ENCODE data around the gene HPCAL1.
A peak's percentile ranks its signal among the peaks of the same experiment; 100 is the strongest.
"Not testable (repeated sequence)": the region's sequence is repeated elsewhere in the genome, so short reads cannot be mapped to it uniquely, and the experiment has no call there.

HPCAL1 gene

DNA sequence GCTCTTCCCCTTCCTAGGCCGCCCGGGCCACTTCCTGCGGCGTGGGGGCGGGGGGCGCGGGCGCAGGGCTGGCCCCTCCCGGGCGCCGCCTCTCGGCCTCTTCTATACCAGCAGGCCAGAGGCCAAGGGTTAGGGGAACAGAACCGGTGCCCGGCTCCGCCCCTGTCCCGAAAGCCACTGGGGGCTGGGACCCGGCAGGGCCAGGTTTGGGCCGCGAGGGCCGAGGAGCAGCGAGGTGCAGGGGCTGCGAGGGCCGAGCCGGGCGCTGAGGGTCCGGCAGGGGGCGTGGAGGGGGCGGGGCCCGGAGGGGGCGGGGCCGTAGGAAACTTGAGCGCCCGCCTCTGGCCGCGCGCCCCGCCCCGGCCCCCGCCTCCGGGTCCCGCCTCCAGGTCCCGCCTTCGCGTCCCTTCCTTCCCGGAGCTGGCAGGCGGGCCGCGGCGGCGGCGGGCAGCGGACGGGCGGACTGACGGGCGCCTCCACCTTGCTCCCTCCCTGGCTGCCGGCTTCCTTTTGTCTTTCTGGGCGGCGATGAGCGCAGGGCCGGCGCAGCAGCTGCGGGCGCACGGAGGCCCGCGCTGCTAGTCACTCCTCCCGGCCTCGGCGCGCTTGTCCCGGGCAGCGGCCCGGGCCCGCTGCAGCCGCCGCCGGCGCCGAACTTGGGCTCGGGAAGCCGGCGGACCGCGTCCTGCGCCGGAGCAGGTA, at the start of gene HPCAL1:
HPCAL1 (plus strand) TSS at position 426 of the 702 bp plus-strand sequence. CDS start 116,854 bp downstream, outside the sequence.
- Mint-ChIP-seq H3K27ac (peak within 1 kb of the TSS; percentile 92), H3K4me3 (peak within 1 kb of the TSS; percentile 98), H3K4me1 (ENCODE audit: low read depth) (peaks cover 71% of the 10 kb centered on the region), H3K27me3 (no peaks in the 10 kb centered on the region), H3K36me3 (ENCODE audit: low read depth) (peaks cover 17% of the 10 kb centered on the region), H3K9me3 (no peaks in the 10 kb centered on the region)
- intact Hi-C loops (cut with micrococcal nuclease), result loop anchor here (1.0 to 10.0 kb wide), 2 partner anchors 24 to 102 kb away; no protein-coding TSS in a partner anchor

DNA sequence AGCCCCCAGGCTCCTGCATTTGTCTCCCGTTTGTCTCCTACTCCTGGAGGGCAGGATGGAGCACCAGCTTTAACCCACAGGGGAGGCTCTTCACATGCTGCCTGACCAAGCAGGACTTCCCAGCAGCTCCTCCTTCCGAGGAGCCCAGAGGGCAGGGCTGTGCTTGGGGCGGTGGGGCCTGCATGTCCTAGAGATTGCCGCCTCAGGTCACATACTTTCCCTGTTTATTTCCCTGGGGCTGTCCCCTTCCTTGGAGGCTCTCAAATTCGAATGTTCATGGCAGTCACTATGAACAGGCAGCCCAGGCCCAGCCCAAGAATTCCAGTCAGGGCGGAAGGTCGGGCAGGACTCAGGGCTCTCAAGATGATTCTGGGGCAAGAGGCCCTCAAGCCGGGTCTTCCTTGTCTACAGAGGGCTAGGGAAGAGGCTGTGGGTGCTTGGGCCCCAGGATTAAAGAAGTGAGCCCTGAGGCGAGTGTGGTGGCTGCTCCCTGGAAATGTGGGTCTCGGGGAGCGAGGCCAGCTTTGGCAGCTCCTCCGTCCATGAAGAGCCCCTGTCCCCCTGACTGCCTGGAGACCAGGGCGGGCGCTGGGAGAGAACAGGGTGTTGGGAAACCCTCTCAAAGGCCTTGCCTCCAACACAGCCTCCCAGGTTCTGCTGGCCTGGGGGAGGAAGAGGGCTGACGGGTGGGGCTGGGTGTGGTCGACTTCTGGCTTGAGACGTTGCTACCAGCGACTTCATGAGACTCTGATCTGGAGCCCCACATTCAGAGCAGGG, 48.9 kb upstream of the HPCAL1 start:
- Mint-ChIP-seq H3K4me3 (no peak overlapping the region), H3K4me1 (ENCODE audit: low read depth) (peaks cover 26% of the 10 kb centered on the region), H3K9me3 (peaks cover 16% of the 10 kb centered on the region), H3K27ac (peak overlapping the region; percentile 2), H3K27me3 (peaks cover 61% of the 10 kb centered on the region), H3K36me3 (ENCODE audit: low read depth) (no peaks in the 10 kb centered on the region)
- intact Hi-C loops (cut with micrococcal nuclease), result no loop called here

DNA sequence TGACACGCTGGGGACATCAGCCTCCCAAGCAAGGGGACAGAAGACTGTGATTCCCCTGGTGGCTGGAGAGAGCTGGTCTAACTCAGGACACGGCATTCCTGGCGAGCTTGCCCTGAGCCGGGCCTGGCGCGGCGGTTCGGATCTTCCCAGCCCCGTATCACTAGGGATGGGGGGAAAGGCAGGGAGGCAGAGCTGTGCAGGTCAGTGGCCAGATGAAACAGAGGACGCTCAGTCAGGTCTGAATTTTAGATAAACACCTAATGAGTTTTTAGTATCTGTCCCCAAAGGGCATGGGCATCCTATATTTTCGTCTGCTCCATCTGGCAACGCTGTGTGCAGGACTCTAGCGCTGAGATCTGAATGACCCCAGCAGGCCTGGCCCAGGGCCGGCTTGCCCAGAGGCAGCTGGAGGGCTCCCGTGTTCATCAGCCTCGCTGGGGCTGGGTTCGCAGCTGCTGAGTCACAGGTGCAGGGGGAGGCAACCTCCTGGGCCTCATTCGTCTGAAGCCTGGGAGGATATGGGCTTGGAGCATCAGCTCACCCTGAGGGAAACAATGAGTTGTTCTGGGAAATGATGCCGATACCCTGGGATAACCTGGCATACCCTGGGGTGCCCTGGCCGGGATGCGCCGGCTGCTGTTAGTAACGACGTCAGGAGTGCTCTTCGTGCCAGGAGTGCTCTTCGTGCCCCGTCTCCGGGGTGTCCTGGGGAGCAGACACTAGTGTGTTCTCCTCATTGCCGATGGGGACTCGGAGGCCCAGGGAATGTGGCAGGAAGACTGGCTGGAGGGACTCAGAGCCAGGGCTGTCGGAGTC, 48.1 kb upstream of the HPCAL1 start:
- Mint-ChIP-seq H3K27me3 (peaks cover 58% of the 10 kb centered on the region), H3K27ac (no peak overlapping the region), H3K4me3 (no peak overlapping the region), H3K36me3 (ENCODE audit: low read depth) (no peaks in the 10 kb centered on the region), H3K9me3 (peaks cover 16% of the 10 kb centered on the region), H3K4me1 (ENCODE audit: low read depth) (peaks cover 26% of the 10 kb centered on the region)
- intact Hi-C loops (cut with micrococcal nuclease), result no loop called here

DNA sequence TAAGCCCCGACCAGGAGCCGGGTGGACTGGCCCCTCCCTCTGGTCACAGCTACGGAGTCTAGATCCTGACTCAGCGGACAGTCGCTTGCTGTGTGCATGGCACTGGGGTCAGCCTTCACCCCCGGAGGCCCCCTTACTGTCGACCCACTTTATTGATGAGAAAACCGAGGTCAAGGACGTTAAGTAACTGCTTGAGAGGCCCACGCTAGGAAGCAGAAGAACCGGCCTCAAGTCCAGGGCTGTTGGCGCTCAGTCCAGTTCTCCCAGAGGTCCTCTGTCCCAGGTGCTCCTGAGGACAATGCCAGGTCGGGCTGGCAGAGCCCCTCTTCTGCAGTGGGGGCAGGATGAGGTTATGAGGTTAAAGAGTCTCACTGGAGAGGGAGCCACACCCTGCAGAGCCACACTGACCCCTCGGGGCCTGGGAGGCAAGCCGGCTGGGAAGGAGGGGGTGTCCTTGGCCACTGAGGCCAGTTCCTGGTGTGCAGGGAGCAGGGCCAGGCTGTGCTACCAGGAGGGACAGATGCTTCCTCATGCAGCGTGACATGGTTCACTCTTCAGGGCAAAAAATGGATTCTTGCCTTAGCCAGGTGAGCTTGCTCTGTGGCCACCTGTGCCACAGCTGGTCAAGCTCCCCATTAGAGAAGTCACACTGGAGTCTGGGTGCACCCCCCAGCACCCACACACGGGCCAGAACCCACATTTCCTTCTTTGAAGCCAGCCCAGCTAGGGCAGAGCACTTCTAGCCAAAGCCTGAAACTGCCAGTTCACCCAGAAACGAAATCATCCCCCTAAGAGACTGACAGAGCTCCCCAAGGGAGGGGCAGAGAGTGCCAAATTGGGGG, 47.3 kb upstream of the HPCAL1 start:
- Mint-ChIP-seq H3K27me3 (peaks cover 55% of the 10 kb centered on the region), H3K9me3 (peaks cover 9% of the 10 kb centered on the region), H3K4me1 (ENCODE audit: low read depth) (peaks cover 26% of the 10 kb centered on the region), H3K4me3 (no peak overlapping the region), H3K27ac (no peak overlapping the region), H3K36me3 (ENCODE audit: low read depth) (no peaks in the 10 kb centered on the region)
- intact Hi-C loops (cut with micrococcal nuclease), result no loop called here

DNA sequence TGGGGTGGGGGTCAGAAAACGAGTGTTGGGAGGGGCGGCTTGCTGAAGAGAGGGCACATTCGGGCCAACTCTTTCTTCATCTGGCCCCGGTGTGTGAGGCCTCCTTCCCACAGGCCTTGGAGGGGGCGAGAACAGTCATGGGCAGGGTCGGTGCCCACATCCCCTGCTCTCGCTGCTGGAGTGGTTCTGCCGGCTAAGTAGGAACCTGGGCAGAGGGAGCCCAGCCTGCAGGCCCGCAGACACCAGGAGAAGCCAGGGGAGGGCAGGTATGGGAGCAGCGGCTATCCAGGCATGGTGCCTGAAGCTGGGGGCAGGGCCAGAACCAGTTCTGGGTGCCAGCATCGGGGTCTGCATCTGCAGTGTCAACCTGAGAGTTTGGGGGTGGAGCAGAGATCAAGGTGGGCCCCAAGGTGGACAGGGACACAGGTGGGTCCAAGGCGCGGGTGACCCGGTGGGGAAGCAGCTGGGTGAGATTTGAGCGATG, 46.6 kb upstream of the HPCAL1 start:
- Mint-ChIP-seq H3K4me1 (ENCODE audit: low read depth) (peaks cover 26% of the 10 kb centered on the region), H3K4me3 (no peak overlapping the region), H3K27me3 (peaks cover 51% of the 10 kb centered on the region), H3K36me3 (ENCODE audit: low read depth) (no peaks in the 10 kb centered on the region), H3K9me3 (peaks cover 2% of the 10 kb centered on the region), H3K27ac (no peak overlapping the region)
- intact Hi-C loops (cut with micrococcal nuclease), result no loop called here

DNA sequence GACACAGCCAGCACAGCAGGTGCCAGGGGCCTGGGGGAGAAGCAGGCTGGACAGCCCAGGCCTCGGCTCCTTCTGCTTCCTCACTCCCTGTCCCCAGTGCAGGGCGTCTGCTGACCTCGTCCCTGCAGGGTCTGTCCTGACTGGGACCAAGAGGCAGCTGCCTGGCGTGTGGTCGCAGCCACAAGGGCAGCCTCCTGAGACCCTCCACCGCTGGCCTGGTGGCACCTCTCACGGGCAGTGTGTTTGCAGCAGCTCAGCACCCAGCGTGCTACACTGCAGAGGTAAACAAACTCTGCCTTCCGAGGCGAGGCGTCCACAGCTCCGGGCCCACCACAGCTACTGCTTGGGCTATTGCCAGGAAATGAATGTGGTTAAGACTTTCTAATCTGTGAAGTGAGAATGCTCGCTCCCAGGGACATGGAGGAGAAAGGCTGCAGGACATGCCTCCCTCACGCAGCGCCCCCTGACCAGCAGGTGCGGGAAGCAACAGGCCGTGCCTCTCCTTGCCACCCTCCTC, 46.1 kb upstream of the HPCAL1 start:
- Mint-ChIP-seq H3K9me3 (no peaks in the 10 kb centered on the region), H3K4me3 (no peak overlapping the region), H3K36me3 (ENCODE audit: low read depth) (no peaks in the 10 kb centered on the region), H3K4me1 (ENCODE audit: low read depth) (peaks cover 26% of the 10 kb centered on the region), H3K27ac (no peak overlapping the region), H3K27me3 (peaks cover 54% of the 10 kb centered on the region)
- intact Hi-C loops (cut with micrococcal nuclease), result no loop called here

DNA sequence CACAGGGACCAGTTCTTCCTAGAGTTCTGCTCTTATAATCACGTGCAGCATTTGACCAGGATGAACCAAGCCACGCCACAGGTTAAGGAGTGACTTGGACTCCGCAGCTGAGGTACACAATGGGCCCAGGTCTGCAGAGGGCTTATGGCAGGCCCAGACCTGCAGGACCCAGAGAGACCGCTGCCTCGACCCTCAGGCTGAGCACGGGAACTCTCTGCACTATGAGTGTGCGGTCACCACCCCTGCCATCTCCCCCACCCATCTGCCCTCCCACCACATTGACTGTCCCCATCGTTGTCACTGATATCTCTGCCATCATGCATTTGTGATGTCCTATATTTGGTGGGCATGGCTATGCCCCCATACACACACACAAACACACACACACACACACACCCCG, 45.7 kb upstream of the HPCAL1 start:
- no peaks in the 10 kb centered on the region for H3K9me3 Mint-ChIP-seq
- intact Hi-C loops (cut with micrococcal nuclease), result no loop called here
- H3K4me3 Mint-ChIP-seq, result no peak overlapping the region
- H3K4me1 Mint-ChIP-seq (ENCODE audit: low read depth), result peaks cover 26% of the 10 kb centered on the region
- peaks cover 55% of the 10 kb centered on the region for H3K27me3 Mint-ChIP-seq
- no peak overlapping the region for H3K27ac Mint-ChIP-seq
- no peaks in the 10 kb centered on the region for H3K36me3 Mint-ChIP-seq (ENCODE audit: low read depth)

DNA sequence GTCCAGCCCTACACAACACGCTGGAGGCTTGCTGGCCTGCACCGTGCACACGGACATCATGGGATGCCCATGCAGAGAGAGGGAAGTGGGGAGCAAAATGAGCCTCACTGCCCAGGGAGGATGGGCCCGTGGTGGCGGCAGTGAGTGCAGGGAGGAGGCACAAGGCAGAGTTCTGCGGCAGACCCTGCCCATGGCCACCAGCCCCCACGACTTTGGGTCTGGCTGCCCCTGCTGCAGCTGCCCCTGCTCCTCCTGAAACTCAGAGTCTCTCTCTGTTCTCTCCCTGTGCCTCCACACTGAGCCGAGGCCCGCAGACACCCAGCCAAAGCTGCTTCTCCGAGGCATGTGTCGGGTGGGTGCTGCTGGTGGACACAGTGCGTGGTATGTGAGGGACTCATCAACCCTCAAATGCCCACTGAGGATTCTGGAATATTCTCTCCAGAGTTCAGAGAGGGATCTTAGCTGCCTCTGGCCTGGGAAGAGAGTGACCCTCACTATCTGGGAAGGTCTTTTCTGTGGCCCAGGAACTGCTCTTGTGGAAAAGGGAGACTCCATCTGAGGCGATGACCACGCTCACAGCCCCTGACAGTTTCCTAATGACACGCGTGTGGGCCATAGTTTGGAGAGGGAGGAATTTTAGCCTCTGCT, 45.1 kb upstream of the HPCAL1 start:
- intact Hi-C loops (cut with micrococcal nuclease), result no loop called here
- H3K27me3 Mint-ChIP-seq, result peaks cover 55% of the 10 kb centered on the region
- H3K36me3 Mint-ChIP-seq (ENCODE audit: low read depth), result no peaks in the 10 kb centered on the region
- H3K4me3 Mint-ChIP-seq, result no peak overlapping the region
- H3K9me3 Mint-ChIP-seq, result no peaks in the 10 kb centered on the region
- H3K4me1 Mint-ChIP-seq (ENCODE audit: low read depth), result peaks cover 22% of the 10 kb centered on the region
- no peak overlapping the region for H3K27ac Mint-ChIP-seq

DNA sequence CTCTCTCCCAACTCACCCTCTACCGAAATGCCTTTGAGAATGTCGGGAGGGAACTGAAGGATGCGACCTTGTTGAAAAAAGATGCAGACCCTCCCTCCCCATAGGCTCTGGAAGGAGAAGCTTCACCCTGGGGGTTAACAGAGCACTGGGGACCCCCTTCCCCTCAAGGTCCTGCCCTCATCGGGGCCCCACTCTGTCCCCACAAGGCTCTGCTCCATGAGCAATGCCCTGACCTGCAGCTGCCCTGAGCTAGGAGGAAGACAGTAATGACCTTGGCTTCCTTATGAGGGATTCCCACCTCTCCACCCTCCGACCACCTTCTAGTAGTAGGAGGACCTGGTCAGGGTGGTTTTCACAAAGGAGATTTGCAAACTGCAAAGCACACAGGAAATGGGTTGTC, 44.4 kb upstream of the HPCAL1 start:
- intact Hi-C loops (cut with micrococcal nuclease), result no loop called here
- no peaks in the 10 kb centered on the region for H3K9me3 Mint-ChIP-seq
- no peak overlapping the region for H3K4me3 Mint-ChIP-seq
- H3K27ac Mint-ChIP-seq, result no peak overlapping the region
- H3K4me1 Mint-ChIP-seq (ENCODE audit: low read depth), result peaks cover 16% of the 10 kb centered on the region
- no peaks in the 10 kb centered on the region for H3K36me3 Mint-ChIP-seq (ENCODE audit: low read depth)
- H3K27me3 Mint-ChIP-seq, result peaks cover 51% of the 10 kb centered on the region

DNA sequence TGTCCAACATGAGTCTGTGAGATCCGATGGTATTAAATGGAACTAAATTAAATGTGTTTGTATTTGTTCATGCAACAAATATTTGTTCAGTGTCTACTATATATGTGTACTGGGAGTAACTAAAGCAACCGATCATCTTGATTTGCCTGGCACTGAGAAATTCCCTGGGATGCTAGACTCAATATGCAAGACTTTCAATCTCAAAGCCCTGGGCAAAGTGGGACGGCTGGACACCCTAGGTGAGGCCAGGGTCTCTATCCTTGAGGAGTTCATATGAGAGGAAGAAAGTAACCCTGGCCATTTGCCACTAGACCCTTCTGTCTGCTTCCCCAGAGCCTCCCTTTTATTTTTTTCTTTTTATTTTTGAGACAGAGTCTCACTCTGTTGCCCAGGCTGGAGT, 44.0 kb upstream of the HPCAL1 start:
- Mint-ChIP-seq H3K36me3 (ENCODE audit: low read depth) (no peaks in the 10 kb centered on the region), H3K4me1 (ENCODE audit: low read depth) (peaks cover 12% of the 10 kb centered on the region), H3K9me3 (no peaks in the 10 kb centered on the region), H3K4me3 (no peak overlapping the region), H3K27ac (no peak overlapping the region), H3K27me3 (peaks cover 48% of the 10 kb centered on the region)
- intact Hi-C loops (cut with micrococcal nuclease), result no loop called here

DNA sequence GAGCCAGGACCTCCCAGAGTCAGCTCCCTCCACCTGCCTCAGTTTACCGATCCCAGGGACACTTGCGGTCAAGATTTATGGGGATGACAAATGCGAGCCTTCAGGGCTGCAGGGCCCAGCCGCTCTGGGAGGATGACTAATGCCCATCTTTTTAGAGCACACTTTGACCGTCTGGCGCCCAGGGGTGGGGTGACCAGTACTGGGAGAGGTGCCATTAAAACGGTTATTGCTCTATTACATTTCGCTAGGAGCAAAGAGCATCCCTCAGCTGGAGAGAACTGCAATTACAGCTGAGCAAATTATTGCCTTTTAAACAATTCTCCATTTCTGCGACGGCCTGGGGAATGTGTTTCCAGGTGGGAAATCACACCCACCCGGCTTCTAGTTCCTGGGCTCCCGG, 42.6 kb upstream of the HPCAL1 start:
- Mint-ChIP-seq H3K27me3 (peaks cover 49% of the 10 kb centered on the region), H3K9me3 (no peaks in the 10 kb centered on the region), H3K27ac (no peak overlapping the region), H3K4me1 (ENCODE audit: low read depth) (no peaks in the 10 kb centered on the region), H3K4me3 (no peak overlapping the region), H3K36me3 (ENCODE audit: low read depth) (no peaks in the 10 kb centered on the region)
- intact Hi-C loops (cut with micrococcal nuclease), result no loop called here

DNA sequence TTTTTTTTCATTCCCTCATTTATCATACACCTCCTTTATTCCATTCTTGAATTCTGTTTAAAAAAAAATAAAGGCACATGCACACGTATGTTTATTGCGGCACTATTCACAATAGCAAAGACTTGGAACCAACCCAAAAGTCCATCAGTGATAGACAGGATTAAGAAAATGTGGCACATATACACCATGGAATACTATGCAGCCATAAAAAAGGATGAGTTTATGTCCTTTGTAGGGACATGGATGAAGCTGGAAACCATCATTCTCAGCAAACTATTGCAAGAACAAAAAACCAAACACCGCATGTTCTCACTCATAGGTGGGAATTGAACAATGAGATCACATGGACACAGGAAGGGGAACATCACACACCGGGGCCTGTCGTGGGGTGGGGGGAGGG, 39.2 kb upstream of the HPCAL1 start:
- H3K27me3 Mint-ChIP-seq, result peaks cover 31% of the 10 kb centered on the region
- H3K9me3 Mint-ChIP-seq; H3K4me3 Mint-ChIP-seq; H3K4me1 Mint-ChIP-seq (ENCODE audit: low read depth); H3K27ac Mint-ChIP-seq; H3K36me3 Mint-ChIP-seq (ENCODE audit: low read depth); intact Hi-C loops (cut with micrococcal nuclease): not testable (repeated sequence)

Data from dendritic cell treated with granulocyte-macrophage colony-stimulating factor and Interleukin-4, amounts not matched to agents 40 ng/mL and 50 ng/mL, for 4 days (primary cell).